GM19193 (cell line): ENCODE measurements around the gene PLCD1.

Source experiments
- POLR2A ChIP-seq: IDR thresholded peaks from 4 replicates; pipeline ENCODE4 v1.6.1; 2011; ENCODE audit not compliant: insufficient read depth, insufficient read length; ENCODE audit errors: extremely low read depth

PLCD1 gene

DNA sequence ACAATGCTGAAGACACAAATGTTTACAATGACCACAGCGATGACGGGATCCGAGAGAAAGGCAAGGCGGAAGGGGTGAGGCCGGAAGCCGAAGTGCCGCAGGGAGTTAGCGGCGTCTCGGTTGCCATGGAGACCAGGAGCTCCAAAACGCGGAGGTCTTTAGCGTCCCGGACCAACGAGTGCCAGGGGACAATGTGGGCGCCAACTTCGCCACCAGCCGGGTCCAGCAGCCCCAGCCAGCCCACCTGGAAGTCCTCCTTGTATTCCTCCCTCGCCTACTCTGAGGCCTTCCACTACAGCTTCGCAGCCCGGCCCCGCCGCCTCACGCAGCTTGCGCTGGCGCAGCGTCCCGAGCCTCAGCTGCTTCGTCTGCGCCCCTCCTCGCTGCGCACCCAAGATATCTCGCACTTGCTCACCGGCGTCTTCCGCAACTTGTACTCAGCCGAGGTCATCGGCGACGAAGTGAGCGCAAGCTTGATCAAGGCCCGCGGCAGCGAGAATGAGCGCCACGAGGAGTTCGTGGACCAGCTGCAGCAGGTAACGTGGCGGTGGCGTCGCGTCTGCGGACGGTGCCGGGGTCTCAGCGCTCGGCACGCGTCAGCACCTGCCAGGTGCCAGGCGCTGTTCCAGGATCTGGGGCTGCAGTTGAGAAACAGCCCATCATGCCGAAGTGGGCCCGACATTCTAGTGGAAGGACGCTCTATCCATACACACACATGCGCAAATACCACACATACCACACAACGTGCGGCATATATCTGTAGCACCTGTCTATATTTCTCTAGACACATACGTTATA is 9.9 kb upstream of the PLCD1 start, which contains the start of gene DLEC1:
DLEC1 (plus strand) TSS at position 108 of the 798 bp plus-strand sequence; CDS start at position 126, 18 bp downstream.
- TF ChIP-seq POLR2A = no peak

DNA sequence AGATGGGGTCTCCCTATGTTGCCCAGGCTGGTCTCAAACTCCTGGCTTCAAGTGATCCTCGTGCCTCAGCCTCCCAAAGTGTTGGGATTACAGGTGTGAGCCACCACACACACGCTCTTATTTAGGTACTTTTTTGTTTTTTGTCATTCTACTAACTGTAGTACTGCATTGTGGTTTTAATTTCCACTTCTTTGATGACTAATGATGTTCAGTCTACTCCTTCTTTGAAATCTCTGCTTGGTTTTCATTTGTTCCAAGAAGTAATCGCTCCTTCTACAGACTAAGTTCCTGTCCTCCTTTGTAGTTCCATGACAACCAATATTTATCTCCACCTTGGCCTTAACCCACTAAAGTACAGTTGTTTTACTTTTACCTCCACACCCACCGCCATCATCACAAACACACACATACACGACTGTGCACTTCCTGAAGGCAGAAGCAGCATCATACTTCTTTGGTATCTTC is 9.0 kb upstream of the PLCD1 start:
- no peak for TF ChIP-seq POLR2A

DNA sequence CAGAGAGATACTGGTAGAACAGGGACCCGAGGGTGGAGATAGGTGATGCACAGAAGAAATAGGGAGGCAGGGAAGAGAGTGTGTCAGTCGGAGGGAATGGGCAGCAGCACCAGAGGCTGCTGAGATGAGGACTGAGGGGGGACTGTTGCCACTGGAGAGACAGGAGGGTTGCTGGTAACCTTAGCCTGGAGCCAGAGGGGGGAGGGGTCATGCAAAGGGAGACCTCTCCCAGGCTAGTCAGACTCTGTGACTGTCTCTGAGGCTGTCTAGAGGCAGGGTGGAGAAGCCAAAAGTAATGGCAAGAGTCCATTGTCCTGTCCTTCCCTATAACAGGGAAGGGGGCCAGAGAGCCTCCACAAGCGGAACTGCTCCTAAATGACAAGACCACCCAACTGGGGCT is 7.5 kb upstream of the PLCD1 start:
- no peak for TF ChIP-seq POLR2A

DNA sequence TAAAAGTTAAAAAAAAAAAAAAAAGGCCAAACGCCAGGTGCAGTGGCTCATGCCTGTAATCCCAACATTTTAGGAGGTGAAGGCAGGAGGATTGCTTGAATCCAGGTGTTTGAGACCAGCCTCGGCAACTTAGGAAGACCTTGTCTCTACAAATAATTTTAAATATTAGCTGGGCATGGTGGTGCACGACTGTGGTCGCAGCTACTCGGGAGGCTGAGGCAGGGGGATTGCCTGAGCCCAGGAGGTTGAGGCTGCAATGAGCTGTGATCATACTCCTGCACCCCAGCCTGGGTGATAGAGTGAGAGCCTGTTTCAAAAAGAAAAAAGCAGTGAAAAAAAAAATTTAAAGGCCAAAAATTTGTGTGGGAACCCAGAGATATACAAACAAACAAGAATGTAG is 6.8 kb upstream of the PLCD1 start:
- no peak for TF ChIP-seq POLR2A

DNA sequence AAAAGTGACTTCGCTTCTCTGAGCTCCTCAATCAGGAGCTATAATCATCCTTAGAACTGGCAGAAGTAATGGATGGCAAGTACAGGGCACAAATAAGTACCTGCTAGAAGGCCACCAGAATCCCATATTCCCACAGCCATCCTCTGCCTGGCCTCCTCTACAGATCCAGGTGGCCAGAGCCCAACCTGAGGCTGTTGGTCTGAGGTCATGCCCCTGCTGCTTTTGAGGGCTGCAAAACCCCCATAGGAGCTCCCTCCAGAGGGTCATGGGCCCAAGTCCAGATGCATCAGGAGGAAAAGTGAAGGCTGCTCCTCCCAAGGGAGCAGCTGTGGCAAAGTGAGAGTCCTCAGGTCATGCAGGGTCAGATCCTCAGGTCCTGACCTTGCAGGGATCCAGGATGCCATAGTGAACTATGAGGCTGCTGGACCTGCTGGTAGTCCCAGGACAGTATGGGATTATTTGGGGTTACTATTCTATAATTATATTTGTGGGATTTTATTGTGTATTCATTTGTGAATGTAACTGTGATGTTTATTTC is 3.0 kb upstream of the PLCD1 start:
- TF ChIP-seq POLR2A = no peak

DNA sequence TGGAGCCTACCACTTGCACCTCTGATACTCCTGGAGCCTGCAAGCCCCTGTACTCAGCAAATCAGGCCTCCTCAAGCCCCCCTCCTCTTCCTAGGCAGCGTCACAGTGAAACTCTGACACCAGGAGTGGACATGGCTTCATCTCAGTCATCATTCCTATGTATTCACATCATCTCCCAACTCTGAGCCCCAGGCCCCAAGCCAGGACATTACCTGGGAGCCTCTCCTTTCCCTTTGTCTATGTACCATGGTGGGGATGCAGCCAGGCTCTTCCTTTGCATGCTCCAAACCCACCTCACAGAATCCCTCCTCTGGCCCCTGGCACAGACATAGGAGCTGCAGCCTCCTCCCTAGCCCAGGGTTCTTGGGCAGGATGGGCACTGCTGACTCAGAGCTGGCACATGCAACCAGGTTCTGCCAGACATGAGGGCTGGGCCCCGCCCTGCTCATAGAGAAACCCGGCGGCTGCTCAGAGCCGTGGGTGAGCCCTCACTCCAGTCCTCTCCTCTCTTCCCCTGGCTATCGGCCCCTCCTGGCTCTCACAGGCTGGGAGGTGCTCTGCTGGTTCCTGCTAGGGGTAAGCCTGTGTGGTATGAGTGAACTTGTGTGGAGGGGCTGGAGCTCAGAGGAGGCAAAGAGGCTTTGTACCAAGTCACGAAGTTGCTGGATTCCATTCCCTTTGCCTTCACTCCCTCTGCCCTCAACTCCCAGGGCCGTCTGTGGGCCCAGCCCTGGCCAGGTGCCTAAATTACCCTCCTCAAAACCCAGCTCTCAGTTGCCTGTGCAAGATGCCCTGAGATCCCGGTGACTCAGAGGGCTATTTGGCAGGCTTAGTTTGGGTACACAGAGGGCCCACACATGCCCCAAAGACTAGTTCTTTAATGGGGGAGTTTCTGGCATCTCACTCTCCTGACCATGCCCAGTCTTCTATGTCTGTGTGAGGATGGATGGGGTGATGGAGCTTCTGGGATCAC is 1.9 kb upstream of the PLCD1 start:
- TF ChIP-seq POLR2A = no peak

DNA sequence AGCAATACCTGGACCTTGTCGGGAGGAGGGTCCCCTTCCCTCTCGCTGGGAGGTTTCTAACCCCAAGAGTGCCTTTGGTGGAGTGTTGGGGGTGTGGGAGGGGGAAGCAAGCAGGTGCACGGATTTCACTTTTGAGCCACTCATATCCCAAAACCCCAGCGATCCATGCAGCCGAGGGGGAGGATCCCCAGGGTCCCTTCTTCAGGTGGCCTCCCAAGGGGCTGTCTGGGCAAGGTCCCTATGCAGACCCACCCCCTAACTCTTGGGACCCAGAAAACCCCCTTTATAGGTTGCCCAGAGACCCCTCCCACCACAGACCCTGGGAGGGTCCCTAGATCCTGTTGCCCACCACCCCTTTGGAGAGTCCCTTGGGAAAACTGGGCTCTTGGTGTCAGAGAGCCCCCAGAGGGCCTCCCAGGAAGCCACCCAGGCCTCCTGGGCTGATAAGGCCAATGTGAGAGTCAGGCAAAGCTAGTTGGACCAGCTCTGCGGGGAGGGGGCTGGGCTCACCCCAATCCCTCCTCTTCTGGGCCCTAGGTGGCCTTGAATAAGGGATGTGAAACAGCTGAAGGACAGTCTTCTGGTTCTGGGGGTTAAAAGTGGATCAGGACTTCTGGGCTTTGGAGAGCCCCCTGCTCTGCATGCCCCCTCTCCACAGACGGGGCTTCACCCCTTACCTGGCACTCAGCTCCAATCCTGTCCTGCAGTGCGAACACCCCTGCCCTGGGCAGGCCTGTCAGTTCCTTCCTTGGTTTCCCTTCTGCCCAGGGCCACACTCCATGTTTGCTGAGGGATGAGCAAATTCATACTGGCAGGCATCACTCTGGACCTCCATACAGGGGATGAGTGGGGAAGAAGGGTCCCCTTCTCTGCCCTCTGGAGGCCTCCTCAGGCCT is 932 bp upstream of the PLCD1 start:
- TF ChIP-seq POLR2A = no peak

DNA sequence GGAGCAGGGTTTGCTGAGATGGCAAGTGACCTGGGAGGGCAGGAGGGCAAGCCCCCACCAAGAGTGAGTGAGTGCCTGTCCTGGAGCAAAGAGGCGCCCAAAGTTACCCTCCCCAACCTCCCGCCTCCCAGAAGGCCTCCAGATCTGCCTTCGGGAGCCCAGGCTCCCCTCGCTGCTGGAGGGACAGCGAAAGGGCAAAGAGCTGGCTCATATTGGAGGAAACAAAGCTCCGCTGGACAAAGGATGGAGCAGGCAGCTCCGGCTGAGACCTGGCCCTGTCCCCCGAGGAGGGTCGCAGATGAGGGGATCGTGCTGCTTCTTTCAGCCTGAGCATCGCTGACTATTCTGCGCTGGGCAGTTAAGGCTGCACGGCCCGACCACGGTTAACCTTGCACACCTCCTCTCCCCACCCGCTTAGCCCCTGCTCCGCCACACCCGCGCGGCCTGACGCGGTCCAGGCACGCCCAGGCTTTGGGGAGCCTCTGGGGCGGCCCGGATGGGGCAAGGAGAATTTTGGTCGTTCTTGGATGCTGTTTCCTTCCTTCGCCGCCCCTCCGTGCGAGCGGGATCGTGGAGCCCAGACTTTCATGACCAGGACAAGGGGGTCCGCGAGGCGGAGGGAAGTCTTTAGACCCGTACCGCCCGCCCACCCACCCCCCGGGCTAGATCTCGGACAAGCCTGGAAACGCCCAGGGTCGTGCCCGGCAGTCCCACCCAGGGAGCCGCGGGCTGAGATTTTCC is 651 bp downstream of the PLCD1 start:
- no peak for TF ChIP-seq POLR2A

DNA sequence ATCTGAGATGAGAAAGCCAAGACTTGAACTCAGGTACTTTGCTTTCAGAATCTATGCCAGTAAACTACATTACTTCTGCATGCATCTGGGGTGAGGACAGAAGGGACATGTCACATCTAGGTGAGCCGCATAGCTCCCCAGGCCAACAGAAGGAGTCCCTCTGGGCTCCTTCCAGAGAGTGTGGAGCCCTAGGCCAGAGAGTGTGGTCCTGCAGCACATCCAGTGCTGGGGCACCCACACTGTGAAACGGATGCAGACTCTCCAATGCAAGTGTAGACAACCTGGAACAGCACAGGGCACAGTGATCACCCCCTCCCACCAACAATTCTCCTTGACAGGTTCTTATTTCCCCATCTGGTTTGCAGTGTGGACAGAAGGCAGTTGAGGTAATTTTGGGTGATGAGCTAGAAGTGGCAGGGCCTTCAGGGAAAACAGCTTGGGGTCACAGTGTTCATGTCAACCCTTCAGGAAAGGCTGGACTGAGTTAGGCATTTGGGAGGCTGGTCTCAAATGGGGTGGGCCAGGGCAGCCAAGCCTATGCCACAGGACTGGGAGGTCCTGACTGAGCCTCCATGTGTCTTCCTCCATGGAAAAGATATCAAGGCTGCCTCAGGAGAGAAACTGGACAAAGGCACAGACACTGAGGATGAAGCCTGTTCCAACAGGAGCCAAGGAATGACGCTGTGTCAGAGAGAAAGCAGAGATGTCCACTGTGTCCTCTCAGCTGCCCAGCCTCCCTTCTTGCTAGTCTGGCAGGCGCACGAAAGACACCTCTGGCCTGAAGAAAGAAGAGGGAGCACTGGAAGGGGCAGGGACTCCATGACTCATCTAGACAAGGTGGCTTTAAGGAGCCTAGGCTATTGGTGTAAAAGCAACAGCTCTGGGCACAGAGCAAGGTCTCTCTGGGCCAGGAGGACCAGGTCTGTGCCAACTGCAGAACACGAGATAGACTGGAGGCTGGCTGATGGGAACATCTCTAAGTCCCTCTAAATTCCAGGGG is 1.7 kb downstream of the PLCD1 start:
- no peak for TF ChIP-seq POLR2A

DNA sequence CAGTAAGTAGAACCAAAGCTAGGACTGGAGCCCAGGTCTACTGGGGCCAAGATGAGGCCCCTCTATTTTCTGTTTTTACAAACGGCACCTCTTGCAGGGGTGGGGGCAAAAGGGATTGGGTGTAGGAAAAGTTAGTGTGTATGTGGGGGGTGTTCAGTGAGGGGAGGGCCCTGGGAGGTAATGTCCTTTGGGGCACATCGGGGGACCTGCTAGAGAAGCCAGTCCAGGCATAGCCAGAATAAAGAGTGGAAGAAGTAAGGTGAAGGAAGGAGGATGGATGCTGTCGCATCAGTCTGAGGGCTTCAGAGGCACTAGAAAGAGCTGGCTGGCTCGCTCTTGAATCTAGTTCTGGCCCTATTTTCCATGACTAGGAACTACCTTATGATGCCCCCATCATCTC is 2.6 kb downstream of the PLCD1 start:
- no peak for TF ChIP-seq POLR2A

DNA sequence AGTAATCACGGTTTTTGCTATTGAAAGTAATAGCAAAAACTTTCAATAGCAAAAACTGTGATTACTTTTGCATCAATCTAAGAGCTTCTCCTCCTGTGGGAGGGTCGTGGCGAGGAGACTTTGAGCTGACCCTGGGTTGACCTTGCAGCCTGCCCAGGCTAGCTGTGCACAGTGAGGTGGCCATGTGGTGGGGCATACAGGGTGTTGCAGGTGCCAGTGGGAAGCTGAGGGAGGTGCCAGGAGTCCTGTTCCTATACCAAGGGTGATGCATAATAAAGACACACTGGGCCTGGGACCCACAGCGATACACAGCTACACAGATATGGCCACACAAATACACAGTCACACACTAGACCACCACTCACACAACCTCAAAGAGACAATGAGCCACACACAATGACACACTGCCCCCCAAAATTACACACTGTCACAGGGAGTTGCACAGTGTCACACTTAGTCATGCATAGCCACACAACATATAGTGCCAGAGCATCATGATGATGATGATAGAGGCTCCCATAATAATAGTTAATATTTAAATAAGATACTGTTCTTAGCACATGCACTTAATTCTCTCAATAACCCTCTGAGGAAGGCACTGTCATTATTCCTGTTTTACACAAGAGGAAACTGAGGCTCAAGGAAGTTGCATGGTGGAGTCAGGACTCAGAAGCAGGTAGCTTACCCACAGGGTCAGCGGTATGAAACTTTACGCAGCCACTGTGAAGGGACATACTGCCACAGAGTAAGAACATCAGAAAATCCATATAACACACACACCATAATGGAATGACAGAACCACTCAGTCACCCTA is 6.3 kb downstream of the PLCD1 start:
- TF ChIP-seq POLR2A = no peak

DNA sequence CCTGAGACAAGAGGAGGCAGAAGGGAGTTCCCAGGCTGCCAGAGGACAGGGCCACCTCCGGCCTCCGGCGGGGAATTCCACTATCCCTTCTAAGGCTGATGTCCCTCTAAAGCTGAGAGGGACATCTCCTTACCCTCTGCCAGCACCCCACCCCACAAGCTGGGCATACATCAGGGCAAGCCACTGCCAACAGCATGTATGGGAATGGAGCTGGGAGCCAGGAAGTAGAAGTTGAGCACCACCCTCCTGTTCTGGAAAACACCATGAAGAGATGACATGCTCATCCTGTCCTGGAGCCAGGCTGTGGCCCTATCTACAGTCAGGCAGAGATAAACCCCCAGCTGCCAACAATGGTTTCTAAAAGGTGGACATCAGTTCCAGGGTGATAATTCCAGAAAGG is 7.1 kb downstream of the PLCD1 start:
- TF ChIP-seq POLR2A = no peak
